ENCODE data around the gene SMIM45.

SMIM45 gene

GRCh38 chr22:41911001-41911611 is 40.8 kb upstream of the SMIM45 start:
- no peak overlapping the region for H3K27ac ChIP-seq (ENCODE audit: low read length)
- ATAC-seq (ENCODE audit: insufficient read depth, low read depth) (no peak), DNase-seq (no peak)
- H3K9me3 ChIP-seq (ENCODE audit: insufficient read depth, low read length, severe bottlenecking): no peaks in the 10 kb centered on the region
- no peak overlapping the region for H2AFZ ChIP-seq (ENCODE audit: low read depth, low read length)
- H3K4me1 ChIP-seq (ENCODE audit: insufficient read depth, low read length): no peaks in the 10 kb centered on the region; the same call in 1 of the 2 replicates
- H4K20me1 ChIP-seq (ENCODE audit: insufficient read depth, low read length): peaks cover 39% of the 10 kb centered on the region
- H3K4me2 ChIP-seq (ENCODE audit: insufficient read depth, low read length): no peak overlapping the region
- peaks cover 4% of the 10 kb centered on the region for H3K27me3 ChIP-seq (ENCODE audit: insufficient read depth, low read length, poor library complexity)
- H3K9ac ChIP-seq (ENCODE audit: low read depth, low read length): no peak overlapping the region
- peaks cover 14% of the 10 kb centered on the region; the same call in 1 of the 2 replicates for H3K36me3 ChIP-seq (ENCODE audit: insufficient read depth, low read length)
- no peak for TF ChIP-seq EZH2 (IDR thresholded peaks at IDR 0.05; ENCODE audit: borderline replicate concordance, low read depth, low read length, severe bottlenecking)
- no peak for TF ChIP-seq CTCF (IDR thresholded peaks at IDR 0.05; ENCODE audit: borderline replicate concordance, extremely low read depth, low read length, poor library complexity, severe bottlenecking)
- no peaks in the 10 kb centered on the region for H3K79me2 ChIP-seq (ENCODE audit: insufficient read depth, low read length)
- H3K4me3 ChIP-seq (ENCODE audit: low read depth in 1 of 2, low read length in 2 of 2): no peak overlapping the region

- no peaks in the 10 kb centered on the region for H3K9me3 ChIP-seq (ENCODE audit: insufficient read depth, low read length, severe bottlenecking)
- no peaks in the 10 kb centered on the region for H3K79me2 ChIP-seq (ENCODE audit: insufficient read depth, low read length)
- no peak overlapping the region for H3K4me3 ChIP-seq (ENCODE audit: low read depth in 1 of 2, low read length in 2 of 2)
- TF ChIP-seq EZH2 (IDR thresholded peaks at IDR 0.05; ENCODE audit: borderline replicate concordance, low read depth, low read length, severe bottlenecking): no peak
- no peak for TF ChIP-seq CTCF (IDR thresholded peaks at IDR 0.05; ENCODE audit: borderline replicate concordance, extremely low read depth, low read length, poor library complexity, severe bottlenecking)
- peaks cover 4% of the 10 kb centered on the region for H3K27me3 ChIP-seq (ENCODE audit: insufficient read depth, low read length, poor library complexity)
- peaks cover 33% of the 10 kb centered on the region for H4K20me1 ChIP-seq (ENCODE audit: insufficient read depth, low read length)
- H3K9ac ChIP-seq (ENCODE audit: low read depth, low read length): no peak overlapping the region
- peaks cover 5% of the 10 kb centered on the region; the same call in 1 of the 2 replicates for H3K36me3 ChIP-seq (ENCODE audit: insufficient read depth, low read length)
- H3K4me2 ChIP-seq (ENCODE audit: insufficient read depth, low read length): no peak overlapping the region
- ATAC-seq (ENCODE audit: insufficient read depth, low read depth) (no peak), DNase-seq (no peak)
- H3K27ac ChIP-seq (ENCODE audit: low read length): no peak overlapping the region
- H2AFZ ChIP-seq (ENCODE audit: low read depth, low read length): no peak overlapping the region
- no peaks in the 10 kb centered on the region; the same call in 1 of the 2 replicates for H3K4me1 ChIP-seq (ENCODE audit: insufficient read depth, low read length)
Measured at GRCh38 chr22:41912338-41913039, 39.5 kb upstream of the SMIM45 start.

- Histone ChIP-seq H3K27ac (ENCODE audit: low read length) (no peak overlapping the region), H3K79me2 (ENCODE audit: insufficient read depth, low read length) (no peaks in the 10 kb centered on the region), H3K4me2 (ENCODE audit: insufficient read depth, low read length) (no peak overlapping the region), H3K9ac (ENCODE audit: low read depth, low read length) (no peak overlapping the region), H3K27me3 (ENCODE audit: insufficient read depth, low read length, poor library complexity) (peaks cover 4% of the 10 kb centered on the region), H3K9me3 (ENCODE audit: insufficient read depth, low read length, severe bottlenecking) (no peaks in the 10 kb centered on the region), H3K36me3 (ENCODE audit: insufficient read depth, low read length) (no peaks in the 10 kb centered on the region), H3K4me1 (ENCODE audit: insufficient read depth, low read length) (no peaks in the 10 kb centered on the region; the same call in 1 of the 2 replicates), H4K20me1 (ENCODE audit: insufficient read depth, low read length) (peaks cover 36% of the 10 kb centered on the region), H3K4me3 (ENCODE audit: low read depth in 1 of 2, low read length in 2 of 2) (no peak overlapping the region), H2AFZ (ENCODE audit: low read depth, low read length) (no peak overlapping the region)
- no peak for DNase-seq
- no peak for TF ChIP-seq EZH2 (IDR thresholded peaks at IDR 0.05; ENCODE audit: borderline replicate concordance, low read depth, low read length, severe bottlenecking)
- no peak for TF ChIP-seq CTCF (IDR thresholded peaks at IDR 0.05; ENCODE audit: borderline replicate concordance, extremely low read depth, low read length, poor library complexity, severe bottlenecking)
- no peak for ATAC-seq (ENCODE audit: insufficient read depth, low read depth)
Measured at GRCh38 chr22:41913040-41913719, 38.8 kb upstream of the SMIM45 start.

Measured in DND-41 (cell line).